ENCODE data around the gene WDFY4.
A peak's percentile ranks its signal among the peaks of the same experiment; 100 is the strongest.

Gene WDFY4

GRCh38 chr10:48776005-48776522 lies 91.4 kb downstream of the WDFY4 start:
- no peak for TF ChIP-seq REST (IDR thresholded peaks at IDR 0.05; ENCODE audit: low read depth)
- no peak for TF ChIP-seq MAX (IDR thresholded peaks at IDR 0.05)
- no peak for TF ChIP-seq RAD21 (IDR thresholded peaks at IDR 0.05; ENCODE audit: low read depth)
- TF ChIP-seq CREB1 (IDR thresholded peaks at IDR 0.05; ENCODE audit: low read depth) = no peak
- TF ChIP-seq USF1 (IDR thresholded peaks at IDR 0.05) = no peak
- no peak for TF ChIP-seq ZBTB7A (IDR thresholded peaks at IDR 0.05; ENCODE audit: low read depth)
- no peak for TF ChIP-seq TCF12 (IDR thresholded peaks at IDR 0.05; ENCODE audit: low read depth)
- no peak for TF ChIP-seq FOXM1 (IDR thresholded peaks at IDR 0.05; ENCODE audit: borderline replicate concordance, low read depth)
- no peak for TF ChIP-seq CEBPB (IDR thresholded peaks at IDR 0.05)

GRCh38 chr10:48776528-48776927 lies 91.9 kb downstream of the WDFY4 start:
- TF ChIP-seq CREB1 (IDR thresholded peaks at IDR 0.05; ENCODE audit: low read depth) = no peak
- TF ChIP-seq TAF1 (IDR thresholded peaks at IDR 0.05; ENCODE audit: low read depth) = no peak
- no peak for TF ChIP-seq REST (IDR thresholded peaks at IDR 0.05; ENCODE audit: low read depth)
- no peak for TF ChIP-seq NFIC (IDR thresholded peaks at IDR 0.05)

- TF ChIP-seq CREB1 (IDR thresholded peaks at IDR 0.05; ENCODE audit: low read depth) (no peak), EP300 (IDR thresholded peaks at IDR 0.05; ENCODE audit: borderline replicate concordance) (no peak), TEAD4 (IDR thresholded peaks at IDR 0.05) (no peak), ZBTB7A (IDR thresholded peaks at IDR 0.05; ENCODE audit: low read depth) (no peak), EGR1 (IDR thresholded peaks at IDR 0.05) (no peak), FOXM1 (IDR thresholded peaks at IDR 0.05; ENCODE audit: borderline replicate concordance, low read depth) (no peak), REST (IDR thresholded peaks at IDR 0.05; ENCODE audit: low read depth) (no peak), MAX (IDR thresholded peaks at IDR 0.05) (no peak), USF1 (IDR thresholded peaks at IDR 0.05) (no peak), RAD21 (IDR thresholded peaks at IDR 0.05; ENCODE audit: low read depth) (no peak), CEBPB (IDR thresholded peaks at IDR 0.05) (no peak), YY1 (IDR thresholded peaks at IDR 0.05; ENCODE audit: low read depth) (no peak), NFIC (IDR thresholded peaks at IDR 0.05) (no peak), TAF1 (IDR thresholded peaks at IDR 0.05; ENCODE audit: low read depth) (no peak), TCF12 (IDR thresholded peaks at IDR 0.05; ENCODE audit: low read depth) (no peak)
Observed at GRCh38 chr10:48777110-48777509, 92.4 kb downstream of the WDFY4 start.

- TF ChIP-seq CEBPB (IDR thresholded peaks at IDR 0.05) = 0 out of 2 replicates have a peak, but pooled peaks have one; percentile 45
- no peak for TF ChIP-seq FOXM1 (IDR thresholded peaks at IDR 0.05; ENCODE audit: borderline replicate concordance, low read depth)
- peak; percentile 74 for TF ChIP-seq MAX (IDR thresholded peaks at IDR 0.05)
- TF ChIP-seq NFIC (IDR thresholded peaks at IDR 0.05) = peak; percentile 37; the same call in 1 of the 2 replicates
- TF ChIP-seq TAF1 (IDR thresholded peaks at IDR 0.05; ENCODE audit: low read depth) = no peak
- no peak for TF ChIP-seq EGR1 (IDR thresholded peaks at IDR 0.05)
- no peak for TF ChIP-seq RAD21 (IDR thresholded peaks at IDR 0.05; ENCODE audit: low read depth)
- no peak for TF ChIP-seq REST (IDR thresholded peaks at IDR 0.05; ENCODE audit: low read depth)
- TF ChIP-seq TCF12 (IDR thresholded peaks at IDR 0.05; ENCODE audit: low read depth) = peak; percentile 86
- TF ChIP-seq ZBTB7A (IDR thresholded peaks at IDR 0.05; ENCODE audit: low read depth) = no peak
- TF ChIP-seq TEAD4 (IDR thresholded peaks at IDR 0.05) = no peak
- TF ChIP-seq YY1 (IDR thresholded peaks at IDR 0.05; ENCODE audit: low read depth) = no peak
- no peak for TF ChIP-seq CREB1 (IDR thresholded peaks at IDR 0.05; ENCODE audit: low read depth)
- peak; percentile 81 for TF ChIP-seq USF1 (IDR thresholded peaks at IDR 0.05)
- peak; percentile 75 for TF ChIP-seq EP300 (IDR thresholded peaks at IDR 0.05; ENCODE audit: borderline replicate concordance)
Observed at GRCh38 chr10:48778193-48778857, 93.7 kb downstream of the WDFY4 start.

Measured in Ishikawa (cell line).